CD14-positive monocyte (primary cell): ENCODE measurements around the gene BRAF. TPM values are rescaled to one million over a fixed set of nuclear protein-coding genes. Genes with fewer than 3 reads are reported as not detected.
"Not testable (repeated sequence)": the region's sequence is repeated elsewhere in the genome, so short reads cannot be mapped to it uniquely, and the experiment has no call there.

Source experiments
- DNase-seq, 3 donors: peaks; one replicate each; pipeline ENCODE4 v3.0.0-alpha.2; 2011 to 2022
- H2AFZ ChIP-seq: 2 replicates; pipeline ENCODE4 v1.6.0; 2012; ENCODE audit warnings: mild to moderate bottlenecking, low read depth, low read length, inconsistent platforms; ENCODE audit not compliant: insufficient read depth, poor library complexity, severe bottlenecking
- H3K27ac ChIP-seq, 2 donors: 1 replicate in 1 of 2; 2 replicates in 1 of 2; pipeline ENCODE4 v1.5.1; 2012 to 2013; ENCODE audit warnings: low read length in 2 of 2, control low read depth in 1 of 2, inconsistent platforms in 1 of 2, low read depth in 1 of 2, mild to moderate bottlenecking in 1 of 2
- H3K27me3 ChIP-seq, 2 donors: one replicate each; pipeline versions ENCODE4 v1.6.0 to v1.6.1; 2011 to 2013; ENCODE audit warnings: low read length in 2 of 2; ENCODE audit not compliant: control insufficient read depth in 2 of 2, insufficient read depth in 2 of 2
- H3K36me3 ChIP-seq, 2 donors: replicated peaks in 1 of 2; 1 replicate in 1 of 2; 2 replicates in 1 of 2; pipeline versions ENCODE4 v1.5.1 to v1.6.1; 2012 to 2013; ENCODE audit warnings: low read length in 2 of 2, control low read depth in 1 of 2, inconsistent platforms in 1 of 2, mild to moderate bottlenecking in 1 of 2; ENCODE audit not compliant: insufficient read depth in 2 of 2, control insufficient read depth in 1 of 2
- H3K4me1 ChIP-seq, 2 donors: 1 replicate in 1 of 2; 2 replicates in 1 of 2; pipeline versions ENCODE4 v1.5.1 to v1.6.1; 2012 to 2013; ENCODE audit warnings: low read length in 2 of 2, control low read depth in 1 of 2, inconsistent platforms in 1 of 2, mild to moderate bottlenecking in 1 of 2, moderate library complexity in 1 of 2; ENCODE audit not compliant: insufficient read depth in 2 of 2, control insufficient read depth in 1 of 2
- H3K4me2 ChIP-seq: replicated peaks from 2 replicates; pipeline ENCODE3; 2012; ENCODE audit warnings: low read length, moderate library complexity, mild to moderate bottlenecking; ENCODE audit not compliant: poor library complexity, severe bottlenecking; ENCODE audit errors: extremely low read depth
- H3K4me3 ChIP-seq, 3 experiments: fragments of 200-600 bp in 1 of 3; sonication (generic) in 1 of 3; replicated peaks in 1 of 3; 1 replicate in 2 of 3; 2 replicates in 1 of 3; pipeline ENCODE4 v1.5.1; 2011 to 2013; ENCODE audit warnings: low read length in 3 of 3, mild to moderate bottlenecking in 3 of 3, control low read depth in 2 of 3, low read depth in 2 of 3, inconsistent platforms in 1 of 3, moderate library complexity in 1 of 3
- H3K79me2 ChIP-seq: 2 replicates; pipeline ENCODE4 v1.6.0; 2012; ENCODE audit warnings: mild to moderate bottlenecking, control low read depth, inconsistent platforms, low read length, moderate library complexity; ENCODE audit not compliant: insufficient read depth
- H3K9ac ChIP-seq: 2 replicates; pipeline ENCODE4 v1.6.0; 2017; ENCODE audit warnings: low read length, mild to moderate bottlenecking; ENCODE audit not compliant: insufficient read depth, poor library complexity, severe bottlenecking
- H3K9me3 ChIP-seq, 2 donors: replicated peaks in 1 of 2; 1 replicate in 1 of 2; 2 replicates in 1 of 2; pipeline versions ENCODE4 v1.5.1 to v1.6.1; 2012 to 2013; ENCODE audit warnings: low read length in 2 of 2, control low read depth in 1 of 2; ENCODE audit not compliant: control insufficient read depth in 1 of 2, insufficient read depth in 1 of 2
- H4K20me1 ChIP-seq: 2 replicates; pipeline ENCODE4 v1.6.0; 2012; ENCODE audit warnings: mild to moderate bottlenecking, low read length, control low read depth, moderate library complexity; ENCODE audit not compliant: insufficient read depth
- H3K27ac Mint-ChIP-seq, 7 donors: one replicate each; pipeline ENCODE4 v1.8.0; 2020; ENCODE audit warnings: mild to moderate bottlenecking in 7 of 7, mixed read lengths in 7 of 7, moderate library complexity in 6 of 7, inconsistent platforms in 2 of 7
- H3K27me3 Mint-ChIP-seq, 3 donors: one replicate each; pipeline ENCODE4 v1.8.0; 2021 to 2022; ENCODE audit warnings: low read depth in 3 of 3, mild to moderate bottlenecking in 3 of 3, mixed read lengths in 3 of 3, moderate library complexity in 3 of 3, inconsistent platforms in 1 of 3
- H3K36me3 Mint-ChIP-seq, 2 donors: one replicate each; pipeline ENCODE4 v1.8.0; 2020; ENCODE audit warnings: mixed read lengths in 2 of 2, inconsistent platforms in 1 of 2, mild to moderate bottlenecking in 1 of 2
- H3K4me1 Mint-ChIP-seq: one replicate; pipeline ENCODE4 v1.8.0; 2020; ENCODE audit warnings: mild to moderate bottlenecking, mixed read lengths
- H3K4me3 Mint-ChIP-seq, 2 donors: one replicate each; pipeline ENCODE4 v1.8.0; 2020; ENCODE audit warnings: mild to moderate bottlenecking in 2 of 2, mixed read lengths in 2 of 2, moderate library complexity in 1 of 2
- H3K9me3 Mint-ChIP-seq, 7 donors: one replicate each; pipeline ENCODE4 v1.8.0; 2020 to 2022; ENCODE audit warnings: mixed read lengths in 7 of 7, mild to moderate bottlenecking in 6 of 7, moderate library complexity in 6 of 7, inconsistent platforms in 2 of 7
- CTCF ChIP-seq: fragments of 200-600 bp; IDR thresholded peaks from one replicate; pipeline ENCODE4 v1.8.0; 2022; ENCODE audit warnings: antibody characterized with exemption, mild to moderate bottlenecking
- WGBS: methylation state at CpG from one replicate; pipeline ENCODE4 v1.1.5; 2013; ENCODE audit warnings: missing lambda C conversion rate; ENCODE audit not compliant: insufficient coverage; 5-methylcytosine and 5-hydroxymethylcytosine counted together
- intact Hi-C, 2 donors: fragments of 100-400 bp; cut with micrococcal nuclease; formaldehyde crosslinking; loops; one replicate each; pipeline versions ENCODE4 v1.15.0 to v1.15.1; 2023
- polyA plus RNA-seq, 3 donors: library from polyadenylated mRNA; depleted of rRNA in 1 of 3; unstranded in 2 of 3; stranded (reverse) in 1 of 3; fragments of 300-500 nt in 2 of 3; fragments of >200 nt in 1 of 3; fragmentation: Illumina TruSeq in 2 of 3; gene quantifications; 1 replicate in 2 of 3; 2 replicates in 1 of 3; pipeline ENCODE4 v1.2.3, GENCODE V29; 2012 to 2021

The BRAF gene
- polyA plus RNA-seq, 3 donors: 3.8 to 10.0 (median 5.6) TPM

GRCh38 chr7:140670343-140670935 is 254.3 kb downstream of the BRAF start:
- no peak for TF ChIP-seq CTCF
- H3K27me3 Mint-ChIP-seq: peaks cover 2 to 5% (median 3%) of the 10 kb centered on the region in 3 donors
- Histone ChIP-seq H3K9me3 (no peaks in the 10 kb centered on the region), H3K79me2 (peaks cover 7% of the 10 kb centered on the region), H3K36me3 (no peaks in the 10 kb centered on the region), H2AFZ (no peak overlapping the region), H3K27ac (no peak overlapping the region), H4K20me1 (no peaks in the 10 kb centered on the region), H3K4me2 (no peak overlapping the region), H3K27me3 (no peaks in the 10 kb centered on the region), H3K9ac (no peak overlapping the region), H3K4me3 (no peak overlapping the region), H3K4me1 (peaks cover 27 to 35% of the 10 kb centered on the region in 2 donors)
- no peak overlapping the region for H3K27ac Mint-ChIP-seq
- H3K4me3 Mint-ChIP-seq: no peak overlapping the region
- intact Hi-C loops: no loop called here
- H3K4me1 Mint-ChIP-seq: peaks cover 26% of the 10 kb centered on the region
- 90% methylated on average over 2 of the region's 4 CpGs for WGBS
- no peaks in the 10 kb centered on the region for H3K36me3 Mint-ChIP-seq
- no peak for DNase-seq
- peaks cover 0 to 4% (median 0%) of the 10 kb centered on the region in 7 donors for H3K9me3 Mint-ChIP-seq

GRCh38 chr7:140669862-140670261 is 254.9 kb downstream of the BRAF start:
- H3K4me2 ChIP-seq, H3K9me3 ChIP-seq, H3K4me3 ChIP-seq, H2AFZ ChIP-seq, DNase-seq, H3K36me3 ChIP-seq, H3K9ac ChIP-seq, H3K79me2 ChIP-seq, H3K36me3 Mint-ChIP-seq, H3K27ac Mint-ChIP-seq, H3K27ac ChIP-seq, H3K27me3 Mint-ChIP-seq, H3K27me3 ChIP-seq, H3K9me3 Mint-ChIP-seq, H3K4me3 Mint-ChIP-seq, intact Hi-C loops, H4K20me1 ChIP-seq: not testable (repeated sequence)
- H3K4me1 ChIP-seq: peaks cover 21 to 29% of the 10 kb centered on the region in 2 donors
- H3K4me1 Mint-ChIP-seq: peaks cover 21% of the 10 kb centered on the region
- 98% methylated on average over 6 of the region's 10 CpGs for WGBS
